Lung (tissue), 12 donors: ENCODE results near the gene CELSR3. TPM values are rescaled to one million over a fixed set of nuclear protein-coding genes. Genes with fewer than 3 reads are reported as not detected.

ENCODE experiments used
- ATAC-seq: fragments of 200-7000 bp; cut with Tn5 transposase; one replicate; pipeline ENCODE4 v1.9.1; 2020; ENCODE audit warnings: moderate number of reproducible peaks; ENCODE audit not compliant: insufficient read depth, low FRiP score
- DNase-seq, 3 donors: peaks; one replicate each; pipeline ENCODE4 v3.0.0-alpha.2; 2013 to 2017
- H3K27ac ChIP-seq, 2 donors: one replicate each; pipeline ENCODE4 v1.5.1; 2013; ENCODE audit warnings: mild to moderate bottlenecking in 2 of 2, moderate library complexity in 2 of 2, control low read depth in 1 of 2, inconsistent platforms in 1 of 2, low read depth in 1 of 2, low read length in 1 of 2
- H3K27me3 ChIP-seq, 3 donors: one replicate each; pipeline ENCODE4 v1.5.1; 2013; ENCODE audit warnings: low read length in 2 of 3; ENCODE audit not compliant: control insufficient read depth in 3 of 3, insufficient read depth in 3 of 3
- H3K36me3 ChIP-seq, 4 donors: one replicate each; pipeline ENCODE4 v1.5.1; 2013; ENCODE audit warnings: low read length in 4 of 4, mild to moderate bottlenecking in 1 of 4, moderate library complexity in 1 of 4; ENCODE audit not compliant: control insufficient read depth in 4 of 4, insufficient read depth in 4 of 4
- H3K4me1 ChIP-seq, 5 donors: one replicate each; pipeline ENCODE4 v1.5.1; 2013; ENCODE audit warnings: low read length in 5 of 5, mild to moderate bottlenecking in 2 of 5, moderate library complexity in 1 of 5; ENCODE audit not compliant: control insufficient read depth in 5 of 5, insufficient read depth in 5 of 5
- H3K4me3 ChIP-seq: one replicate; pipeline ENCODE4 v1.5.1; 2013; ENCODE audit warnings: mild to moderate bottlenecking, control low read depth, moderate library complexity
- H3K9ac ChIP-seq, 2 donors: one replicate each; pipeline ENCODE4 v1.5.1; 2013; ENCODE audit warnings: low read length in 2 of 2, control low read depth in 1 of 2; ENCODE audit not compliant: insufficient read depth in 1 of 2
- H3K9me3 ChIP-seq, 4 donors: one replicate each; pipeline ENCODE4 v1.5.1; 2013; ENCODE audit warnings: low read length in 3 of 4, mild to moderate bottlenecking in 1 of 4, moderate library complexity in 1 of 4; ENCODE audit not compliant: control insufficient read depth in 4 of 4, insufficient read depth in 3 of 4
- WGBS, 2 donors: extraction: QIAGEN DNeasy Blood & Tissue Kit; methylation state at CpG; one replicate each; pipeline ENCODE4 v1.1.7; 2013; 5-methylcytosine and 5-hydroxymethylcytosine counted together
- polyA plus RNA-seq, 2 donors: library from polyadenylated mRNA; stranded (reverse); fragments of 200-250 nt; gene quantifications; one replicate each; pipeline ENCODE4 v1.2.1, GENCODE V29; 2013
- total RNA-seq, 2 donors: library from RNA; depleted of rRNA in 1 of 2; stranded (reverse); fragments of >200 nt in 1 of 2; gene quantifications; one replicate each; pipeline ENCODE4 v1.2.1, GENCODE V29; 2014 to 2021
- TF ChIP-seq, protein P1 (sequence below): IDR thresholded peaks from 2 replicates; pipeline ENCODE4 v1.5.1; 2012; ENCODE audit warnings: mild to moderate bottlenecking; ENCODE audit errors: control extremely low read depth, extremely low read depth
- donor health status: control.
- donor health status: control.
- donor health status: Bipolar disorder and iron deficiency.
- donor health status: healthy.
- donor health status: DM: yes; HTN: yes; CAD: no.

The CELSR3 gene
- total and polyA plus RNA-seq, 4 donors = 0.71 to 2.0 (median 1.4) TPM

DNA sequence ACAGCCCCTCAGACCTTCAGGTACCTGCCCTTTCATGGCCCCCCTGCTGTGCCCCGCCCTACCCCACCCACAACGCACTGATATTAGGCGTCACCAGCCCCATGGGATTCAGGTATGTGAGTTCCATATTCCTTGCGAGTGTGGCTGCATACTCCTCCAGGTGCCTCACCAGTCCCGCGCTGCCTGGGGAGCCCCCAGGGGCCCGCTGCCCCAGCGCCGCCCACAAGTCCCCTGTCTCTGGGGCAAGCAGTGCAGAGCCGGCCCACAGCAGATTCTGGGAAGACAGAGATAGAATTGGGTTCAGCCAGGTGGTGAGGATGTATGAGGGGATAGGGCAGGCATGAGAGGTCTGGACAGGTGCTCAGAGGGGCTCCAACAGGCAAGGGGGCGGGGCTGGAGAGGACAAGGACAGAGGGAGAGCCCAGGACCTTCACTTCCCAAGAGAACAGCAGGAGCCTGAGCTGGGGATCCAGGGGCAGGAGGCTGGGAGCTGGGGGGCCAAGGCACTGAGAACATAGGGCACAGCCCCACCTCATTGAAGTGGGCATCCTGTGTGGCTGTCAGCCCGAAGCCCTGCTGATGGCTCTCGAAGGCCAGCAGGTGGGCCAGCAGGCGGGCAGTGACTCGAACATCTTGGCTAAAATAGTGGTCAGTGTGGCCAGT lies 14.4 kb downstream of the CELSR3 start:
- ATAC-seq (no peak), DNase-seq (no peak)
- no peaks in the 10 kb centered on the region for H3K4me1 ChIP-seq
- TF ChIP-seq, protein P1, sequence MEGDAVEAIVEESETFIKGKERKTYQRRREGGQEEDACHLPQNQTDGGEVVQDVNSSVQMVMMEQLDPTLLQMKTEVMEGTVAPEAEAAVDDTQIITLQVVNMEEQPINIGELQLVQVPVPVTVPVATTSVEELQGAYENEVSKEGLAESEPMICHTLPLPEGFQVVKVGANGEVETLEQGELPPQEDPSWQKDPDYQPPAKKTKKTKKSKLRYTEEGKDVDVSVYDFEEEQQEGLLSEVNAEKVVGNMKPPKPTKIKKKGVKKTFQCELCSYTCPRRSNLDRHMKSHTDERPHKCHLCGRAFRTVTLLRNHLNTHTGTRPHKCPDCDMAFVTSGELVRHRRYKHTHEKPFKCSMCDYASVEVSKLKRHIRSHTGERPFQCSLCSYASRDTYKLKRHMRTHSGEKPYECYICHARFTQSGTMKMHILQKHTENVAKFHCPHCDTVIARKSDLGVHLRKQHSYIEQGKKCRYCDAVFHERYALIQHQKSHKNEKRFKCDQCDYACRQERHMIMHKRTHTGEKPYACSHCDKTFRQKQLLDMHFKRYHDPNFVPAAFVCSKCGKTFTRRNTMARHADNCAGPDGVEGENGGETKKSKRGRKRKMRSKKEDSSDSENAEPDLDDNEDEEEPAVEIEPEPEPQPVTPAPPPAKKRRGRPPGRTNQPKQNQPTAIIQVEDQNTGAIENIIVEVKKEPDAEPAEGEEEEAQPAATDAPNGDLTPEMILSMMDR = no peak
- no peaks in the 10 kb centered on the region for H3K27me3 ChIP-seq
- H3K36me3 ChIP-seq = no peaks in the 10 kb centered on the region
- H3K9ac ChIP-seq = no peak overlapping the region
- no peaks in the 10 kb centered on the region for H3K9me3 ChIP-seq
- no peak overlapping the region for H3K4me3 ChIP-seq
- 93 to 95% methylated on average over 15 of the region's 15 CpGs for WGBS, 2 donors
- H3K27ac ChIP-seq = no peak overlapping the region

DNA sequence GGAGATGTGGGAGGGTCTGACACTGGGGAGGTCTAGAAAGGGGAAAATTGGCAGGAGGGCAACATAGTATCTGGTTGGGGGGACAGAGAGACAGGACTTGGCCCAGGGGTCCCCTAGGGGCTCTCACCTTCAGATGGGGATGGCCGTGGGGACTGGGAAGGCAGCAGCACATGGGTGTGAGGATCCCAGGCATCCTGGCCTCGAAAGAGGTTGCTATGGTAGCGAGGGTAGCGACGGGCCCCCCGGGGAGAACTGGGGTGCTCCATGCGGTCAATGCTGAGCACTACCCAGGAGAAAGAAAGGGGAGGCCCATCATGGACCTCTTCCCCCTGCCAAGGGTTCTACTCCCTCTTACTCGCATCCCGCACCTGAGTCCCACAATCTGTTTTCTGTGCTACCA lies 15.0 kb downstream of the CELSR3 start:
- no peak for DNase-seq
- Histone ChIP-seq H3K9ac (no peak overlapping the region), H3K9me3 (no peaks in the 10 kb centered on the region), H3K4me3 (no peak overlapping the region), H3K36me3 (no peaks in the 10 kb centered on the region), H3K27me3 (no peaks in the 10 kb centered on the region), H3K4me1 (no peaks in the 10 kb centered on the region), H3K27ac (no peak overlapping the region)
- ATAC-seq = no peak
- WGBS, 2 donors = 90 to 91% methylated on average over 9 of the region's 9 CpGs
- TF ChIP-seq, protein P1 = no peak

DNA sequence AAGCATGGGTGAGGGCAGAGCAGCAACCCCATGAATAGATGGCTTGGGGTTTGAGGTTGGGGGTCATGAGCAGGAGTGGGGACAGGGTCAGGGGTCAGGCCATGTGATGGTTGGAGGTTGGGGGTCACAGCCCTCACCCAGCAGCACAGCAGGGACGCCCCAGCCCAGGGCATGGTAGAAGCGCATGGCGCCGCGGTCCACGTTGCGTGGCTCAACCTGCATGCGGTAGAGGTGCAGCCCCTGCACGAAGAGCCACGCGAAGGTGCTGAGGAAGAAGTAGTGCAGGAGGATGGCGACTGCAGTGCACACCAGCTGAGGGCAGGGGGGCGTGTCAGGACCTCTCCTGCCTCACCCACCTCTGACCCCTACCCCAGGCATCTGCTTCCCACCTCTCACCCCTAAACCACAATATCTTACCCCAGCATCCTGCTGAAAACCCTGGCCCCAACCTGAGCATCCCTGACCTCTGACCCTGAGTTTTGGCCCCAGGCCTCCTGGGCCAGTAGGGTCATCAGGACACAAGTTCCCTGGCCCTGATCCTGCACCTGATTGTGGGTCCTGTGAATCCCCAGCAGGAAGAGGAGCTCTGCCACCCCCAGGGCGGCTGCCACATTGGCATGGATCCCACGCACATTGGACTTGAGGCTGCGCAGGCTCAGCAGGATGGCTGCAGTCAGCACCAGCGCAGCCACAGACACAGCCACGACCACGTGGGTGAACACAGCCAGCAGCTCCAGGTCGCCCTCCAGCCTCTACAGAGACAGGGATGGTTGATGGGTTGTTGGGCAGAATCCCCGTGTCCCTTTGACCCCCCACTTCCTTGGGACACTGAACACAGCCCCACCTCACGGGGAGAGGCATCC lies 17.6 kb downstream of the CELSR3 start:
- Histone ChIP-seq H3K9ac (no peak overlapping the region), H3K9me3 (no peaks in the 10 kb centered on the region), H3K4me1 (peaks cover 0 to 2% (median 0%) of the 10 kb centered on the region in 5 donors), H3K27me3 (no peaks in the 10 kb centered on the region), H3K27ac (no peak overlapping the region), H3K36me3 (no peaks in the 10 kb centered on the region), H3K4me3 (no peak overlapping the region)
- TF ChIP-seq, protein P1 = no peak
- no peak for DNase-seq
- WGBS, 2 donors = 92% methylated on average over 21 to 22 of the region's 22 CpGs
- no peak for ATAC-seq
